Right atrium auricular region (tissue), 2 donors: Measurements from ENCODE around the gene MYOM3. TPM values are rescaled to one million over a fixed set of nuclear protein-coding genes. Genes with fewer than 3 reads are reported as not detected.

Experiments used
- DNase-seq: peaks from one replicate; pipeline ENCODE4 v3.0.0-alpha.2; 2019; ENCODE audit warnings: low spot score
- H3K27ac ChIP-seq, 2 donors: fragments of 200-600 bp; sonication (generic); 1 replicate in 1 of 2; 2 replicates in 1 of 2; pipeline ENCODE4 v1.5.1; 2016 to 2019
- H3K27me3 ChIP-seq, 2 donors: fragments of 200-600 bp; sonication (generic); one replicate each; pipeline versions ENCODE4 v1.5.1 to v1.6.0; 2017 to 2019
- H3K36me3 ChIP-seq: fragments of 200-600 bp; sonication (generic); one replicate; pipeline ENCODE4 v1.5.1; 2016
- H3K4me1 ChIP-seq, 2 donors: fragments of 200-600 bp; sonication (generic); one replicate each; pipeline versions ENCODE4 v1.5.1 to v1.6.0; 2017 to 2019
- H3K4me3 ChIP-seq, 2 donors: fragments of 200-600 bp; sonication (generic); 1 replicate in 1 of 2; 2 replicates in 1 of 2; pipeline ENCODE4 v1.5.1; 2017 to 2019; ENCODE audit warnings: mild to moderate bottlenecking in 1 of 2, moderate library complexity in 1 of 2
- H3K9me3 ChIP-seq, 2 donors: fragments of 200-600 bp; sonication (generic); one replicate each; pipeline ENCODE4 v1.5.1; 2019
- total RNA-seq, 2 donors: library from RNA; depleted of rRNA; stranded (reverse); fragments of >200 nt; gene quantifications; one replicate each; pipeline ENCODE4 v1.1.0, GENCODE V29; 2016
- TF ChIP-seq, protein P1 (sequence below), 2 donors: fragments of 200-600 bp; sonication (generic); IDR thresholded peaks; one replicate each; pipeline ENCODE4 v1.5.1; 2019; ENCODE audit warnings: antibody characterized with exemption in 2 of 2

MYOM3 gene
- total RNA-seq, 2 donors from 2014 or later = 98.7 to 241 TPM

DNA sequence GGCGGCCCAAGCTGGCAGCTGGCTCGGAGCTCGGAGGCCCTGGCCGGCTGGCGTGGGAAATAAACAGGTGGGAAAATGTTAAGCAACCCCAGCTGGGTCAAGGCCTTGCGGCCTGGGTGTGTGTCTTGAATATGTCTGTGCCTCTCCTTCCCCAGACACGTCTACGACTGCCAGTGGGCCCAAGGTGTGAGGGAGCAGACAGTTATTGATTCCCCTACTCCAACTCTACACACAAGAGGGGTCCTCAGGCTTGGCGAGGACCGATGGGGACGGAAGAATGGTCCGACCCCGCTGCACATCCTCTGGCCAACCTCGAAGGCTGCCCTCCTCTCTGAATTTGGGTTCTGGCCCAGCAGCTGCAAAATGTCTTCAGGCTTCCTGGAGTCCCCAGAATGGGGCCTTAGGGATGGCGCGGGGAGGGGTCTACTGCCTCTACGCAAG, 28.8 kb upstream of the MYOM3 start:
- H3K4me1 ChIP-seq = peaks cover 0 to 16% of the 10 kb centered on the region in 2 donors
- TF ChIP-seq, protein P1, sequence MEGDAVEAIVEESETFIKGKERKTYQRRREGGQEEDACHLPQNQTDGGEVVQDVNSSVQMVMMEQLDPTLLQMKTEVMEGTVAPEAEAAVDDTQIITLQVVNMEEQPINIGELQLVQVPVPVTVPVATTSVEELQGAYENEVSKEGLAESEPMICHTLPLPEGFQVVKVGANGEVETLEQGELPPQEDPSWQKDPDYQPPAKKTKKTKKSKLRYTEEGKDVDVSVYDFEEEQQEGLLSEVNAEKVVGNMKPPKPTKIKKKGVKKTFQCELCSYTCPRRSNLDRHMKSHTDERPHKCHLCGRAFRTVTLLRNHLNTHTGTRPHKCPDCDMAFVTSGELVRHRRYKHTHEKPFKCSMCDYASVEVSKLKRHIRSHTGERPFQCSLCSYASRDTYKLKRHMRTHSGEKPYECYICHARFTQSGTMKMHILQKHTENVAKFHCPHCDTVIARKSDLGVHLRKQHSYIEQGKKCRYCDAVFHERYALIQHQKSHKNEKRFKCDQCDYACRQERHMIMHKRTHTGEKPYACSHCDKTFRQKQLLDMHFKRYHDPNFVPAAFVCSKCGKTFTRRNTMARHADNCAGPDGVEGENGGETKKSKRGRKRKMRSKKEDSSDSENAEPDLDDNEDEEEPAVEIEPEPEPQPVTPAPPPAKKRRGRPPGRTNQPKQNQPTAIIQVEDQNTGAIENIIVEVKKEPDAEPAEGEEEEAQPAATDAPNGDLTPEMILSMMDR (IDR thresholded peaks at IDR 0.05) = no peak
- no peak overlapping the region for H3K4me3 ChIP-seq
- H3K27me3 ChIP-seq = no peaks in the 10 kb centered on the region
- no peaks in the 10 kb centered on the region for H3K36me3 ChIP-seq
- H3K9me3 ChIP-seq = no peaks in the 10 kb centered on the region
- no peak overlapping the region for H3K27ac ChIP-seq
- no peak for DNase-seq

DNA sequence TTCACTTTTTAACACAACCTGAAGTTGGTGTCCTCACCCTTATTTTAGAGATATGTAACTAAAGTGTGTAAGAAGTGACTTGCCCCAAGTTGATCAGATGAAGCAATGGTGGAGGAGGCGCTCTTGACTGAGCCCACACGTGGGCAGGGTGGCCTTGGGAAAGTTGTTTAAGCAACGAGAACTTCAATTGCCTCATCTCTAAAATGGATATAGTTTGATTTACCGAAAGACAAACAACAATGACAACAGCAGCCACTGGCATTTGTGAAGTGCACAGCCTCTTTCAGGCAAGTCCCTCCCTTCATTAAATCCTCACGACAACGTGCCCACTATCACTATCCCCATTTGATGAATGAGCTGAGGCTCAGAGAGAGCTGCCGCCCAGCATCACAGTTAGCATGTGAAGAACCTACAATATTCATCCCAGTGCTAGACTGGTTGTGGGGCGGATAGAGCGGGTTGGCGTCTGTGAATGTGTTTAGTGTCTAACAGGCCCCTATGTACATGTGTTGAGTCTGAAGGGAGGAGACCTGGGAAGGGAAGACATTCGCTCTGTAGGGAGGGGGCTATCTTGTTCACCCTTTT, 28.0 kb upstream of the MYOM3 start:
- H3K9me3 ChIP-seq = no peaks in the 10 kb centered on the region
- H3K27me3 ChIP-seq = no peaks in the 10 kb centered on the region
- DNase-seq = no peak
- no peak overlapping the region for H3K4me3 ChIP-seq
- peaks cover 0 to 16% of the 10 kb centered on the region in 2 donors for H3K4me1 ChIP-seq
- no peak overlapping the region for H3K27ac ChIP-seq
- TF ChIP-seq, protein P1 (IDR thresholded peaks at IDR 0.05) = no peak
- H3K36me3 ChIP-seq = no peaks in the 10 kb centered on the region

DNA sequence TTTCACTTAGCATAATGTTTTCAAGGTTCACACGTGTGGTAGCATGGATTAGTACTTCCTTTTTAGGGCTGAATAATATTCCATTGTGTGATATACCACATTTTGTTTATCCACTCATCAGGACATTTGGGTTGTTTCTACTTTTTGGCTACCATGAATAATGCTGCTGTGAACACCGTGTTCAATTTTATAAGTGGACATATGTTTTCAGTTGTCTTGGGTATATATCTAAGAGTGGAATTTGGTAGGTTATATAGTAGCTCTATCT, 27.2 kb upstream of the MYOM3 start:
- DNase-seq = no peak
- Histone ChIP-seq H3K27ac (no peak overlapping the region), H3K4me3 (no peak overlapping the region), H3K4me1 (peaks cover 0 to 16% of the 10 kb centered on the region in 2 donors), H3K36me3 (no peaks in the 10 kb centered on the region), H3K27me3 (no peaks in the 10 kb centered on the region), H3K9me3 (no peaks in the 10 kb centered on the region)
- TF ChIP-seq, protein P1 (IDR thresholded peaks at IDR 0.05) = no peak

DNA sequence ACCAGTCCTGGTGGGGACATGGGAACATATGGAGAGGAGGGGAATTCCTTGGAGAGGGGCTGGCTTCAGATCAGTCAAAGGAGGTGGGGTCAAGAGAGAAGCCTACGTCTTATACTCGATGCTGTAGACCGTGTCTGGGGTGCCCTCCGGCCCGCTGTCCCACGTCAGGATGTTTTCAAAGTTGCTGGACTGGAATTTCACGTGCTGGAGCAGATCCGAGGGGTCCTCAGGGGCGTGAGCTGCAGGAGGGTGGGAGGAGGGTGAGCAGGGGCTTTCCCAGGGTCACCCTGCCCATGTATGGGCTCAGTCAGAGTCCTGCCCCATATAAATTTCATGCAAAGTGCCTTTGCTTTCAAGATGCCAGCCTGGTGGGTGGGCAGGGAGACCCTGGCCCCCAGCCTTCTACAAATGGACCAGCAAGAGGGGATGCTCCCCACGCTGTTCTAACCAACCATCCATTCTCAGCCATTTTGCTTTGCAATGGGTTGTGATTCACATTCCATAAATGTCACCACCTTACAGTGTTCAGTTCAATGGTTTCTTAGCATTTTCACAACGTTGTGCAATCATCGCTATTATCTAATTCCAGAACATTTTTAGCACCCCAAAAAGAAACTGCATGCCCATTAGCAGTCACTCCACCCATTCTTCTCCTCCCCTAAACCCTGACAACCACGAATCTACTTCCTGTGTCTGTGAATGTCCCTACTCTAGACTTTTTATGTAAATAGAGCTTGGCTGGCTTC, 26.7 kb upstream of the MYOM3 start:
- DNase-seq = no peak
- no peaks in the 10 kb centered on the region for H3K27me3 ChIP-seq
- H3K27ac ChIP-seq = no peak overlapping the region
- H3K4me1 ChIP-seq = peaks cover 0 to 15% of the 10 kb centered on the region in 2 donors
- H3K36me3 ChIP-seq = no peaks in the 10 kb centered on the region
- TF ChIP-seq, protein P1 (IDR thresholded peaks at IDR 0.05) = no peak
- no peak overlapping the region for H3K4me3 ChIP-seq
- no peaks in the 10 kb centered on the region for H3K9me3 ChIP-seq

DNA sequence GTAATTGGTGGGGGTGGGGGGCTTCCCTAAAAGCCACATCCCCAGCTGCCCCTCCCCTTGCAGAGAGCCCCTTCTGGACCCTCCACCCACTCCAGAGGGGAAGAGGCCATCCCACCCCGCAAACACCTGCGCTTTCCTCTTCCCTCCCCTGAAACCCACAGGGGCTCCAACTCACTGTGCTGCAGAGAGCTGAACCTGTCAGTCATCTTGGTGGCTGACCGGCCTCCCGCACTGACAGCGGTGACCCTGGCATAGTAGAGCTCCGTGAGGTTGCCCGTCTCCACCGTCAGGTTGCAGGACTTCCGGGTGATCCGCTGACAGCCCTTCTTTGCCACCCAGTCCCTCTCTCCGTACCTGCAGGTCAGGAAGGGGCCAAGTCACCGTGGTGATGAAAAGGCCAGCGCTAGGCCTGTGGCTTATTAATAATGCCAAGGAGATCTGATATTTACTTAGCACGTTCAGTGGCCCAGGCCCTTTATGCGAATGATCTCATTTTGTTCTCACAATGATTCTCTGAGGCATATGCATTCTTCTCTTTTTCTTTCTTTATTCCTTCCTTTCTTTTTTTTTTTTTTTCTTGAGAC, 25.1 kb upstream of the MYOM3 start:
- Histone ChIP-seq H3K9me3 (no peaks in the 10 kb centered on the region), H3K4me1 (no peaks in the 10 kb centered on the region), H3K27me3 (no peaks in the 10 kb centered on the region), H3K4me3 (no peak overlapping the region), H3K27ac (no peak overlapping the region), H3K36me3 (no peaks in the 10 kb centered on the region)
- DNase-seq = no peak
- TF ChIP-seq, protein P1 (IDR thresholded peaks at IDR 0.05) = no peak
